ENCODE results near the gene LPO. TPM values are rescaled to one million over a fixed set of nuclear protein-coding genes. Genes with fewer than 3 reads are reported as not detected.

The LPO gene
- polyA plus RNA-seq, 1 donor from 2014 or later = not detected

DNA sequence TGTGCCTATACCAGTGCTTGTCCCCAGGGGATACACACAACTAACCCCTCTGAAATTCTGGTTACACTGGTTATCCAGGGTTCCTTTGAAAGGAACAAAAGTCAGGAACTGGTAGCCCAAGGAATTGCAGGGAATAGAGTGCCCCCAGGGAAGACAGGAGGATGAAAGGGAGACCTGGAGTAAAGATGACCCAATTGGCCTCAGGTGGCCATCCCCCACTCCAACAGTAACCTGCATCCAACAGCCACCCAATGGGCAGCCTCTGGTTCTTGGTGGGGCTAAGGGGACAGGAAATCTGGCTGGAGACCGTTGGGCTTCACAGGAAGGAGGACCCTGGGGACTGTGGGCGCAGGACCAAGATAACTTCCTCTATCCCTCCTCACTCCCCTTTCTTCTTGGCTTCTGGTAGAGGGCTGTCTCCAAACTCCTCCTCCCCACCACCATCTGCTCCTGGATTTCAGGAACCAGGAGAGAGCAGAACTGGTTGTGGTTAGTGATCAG, 43.2 kb downstream of the LPO start:
- no peak overlapping the region for H3K4me2 ChIP-seq (ENCODE audit: low read length)
- no peaks in the 10 kb centered on the region for H3K27me3 ChIP-seq (ENCODE audit: insufficient read depth, low read depth, low read length)
- no peak overlapping the region for H3K27ac ChIP-seq (ENCODE audit: low read length)
- H2AFZ ChIP-seq (ENCODE audit: low read depth, low read length) = no peak overlapping the region
- no peaks in the 10 kb centered on the region for H3F3A ChIP-seq (ENCODE audit: insufficient read depth, low read length, poor library complexity, severe bottlenecking)
- H3K9ac ChIP-seq (ENCODE audit: low read length) = no peak overlapping the region
- no peaks in the 10 kb centered on the region for H4K20me1 ChIP-seq (ENCODE audit: insufficient read depth)
- no peaks in the 10 kb centered on the region for H3K9me2 ChIP-seq (ENCODE audit: insufficient read depth, low read length)
- no peaks in the 10 kb centered on the region for H3K9me3 ChIP-seq (ENCODE audit: low read length)
- H3K36me3 ChIP-seq (ENCODE audit: insufficient read depth, low read length) = no peaks in the 10 kb centered on the region
- H3K79me2 ChIP-seq (replicated peaks; ENCODE audit: insufficient read depth, low read length) = no peaks in the 10 kb centered on the region
- no peak overlapping the region for H3K4me3 ChIP-seq (ENCODE audit: low read length)
- TF ChIP-seq POLR2AphosphoS5 (IDR thresholded peaks at IDR 0.05) (no peak), MXI1 (conservative IDR thresholded peaks at IDR 0.05; ENCODE audit: poor library complexity, severe bottlenecking) (no peak), TAF1 (IDR thresholded peaks at IDR 0.05; ENCODE audit: low read depth) (no peak), EP300 (conservative IDR thresholded peaks at IDR 0.05; ENCODE audit: poor library complexity, severe bottlenecking) (no peak), SMC3 (conservative IDR thresholded peaks at IDR 0.05; ENCODE audit: poor library complexity) (no peak), EZH2 (IDR thresholded peaks at IDR 0.05; ENCODE audit: borderline replicate concordance, insufficient read depth, low read length, poor library complexity, severe bottlenecking) (no peak), RAD21 (conservative IDR thresholded peaks at IDR 0.05) (no peak)
- TF ChIP-seq, protein P1, sequence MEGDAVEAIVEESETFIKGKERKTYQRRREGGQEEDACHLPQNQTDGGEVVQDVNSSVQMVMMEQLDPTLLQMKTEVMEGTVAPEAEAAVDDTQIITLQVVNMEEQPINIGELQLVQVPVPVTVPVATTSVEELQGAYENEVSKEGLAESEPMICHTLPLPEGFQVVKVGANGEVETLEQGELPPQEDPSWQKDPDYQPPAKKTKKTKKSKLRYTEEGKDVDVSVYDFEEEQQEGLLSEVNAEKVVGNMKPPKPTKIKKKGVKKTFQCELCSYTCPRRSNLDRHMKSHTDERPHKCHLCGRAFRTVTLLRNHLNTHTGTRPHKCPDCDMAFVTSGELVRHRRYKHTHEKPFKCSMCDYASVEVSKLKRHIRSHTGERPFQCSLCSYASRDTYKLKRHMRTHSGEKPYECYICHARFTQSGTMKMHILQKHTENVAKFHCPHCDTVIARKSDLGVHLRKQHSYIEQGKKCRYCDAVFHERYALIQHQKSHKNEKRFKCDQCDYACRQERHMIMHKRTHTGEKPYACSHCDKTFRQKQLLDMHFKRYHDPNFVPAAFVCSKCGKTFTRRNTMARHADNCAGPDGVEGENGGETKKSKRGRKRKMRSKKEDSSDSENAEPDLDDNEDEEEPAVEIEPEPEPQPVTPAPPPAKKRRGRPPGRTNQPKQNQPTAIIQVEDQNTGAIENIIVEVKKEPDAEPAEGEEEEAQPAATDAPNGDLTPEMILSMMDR (IDR thresholded peaks at IDR 0.05; ENCODE audit: poor library complexity, severe bottlenecking) = no peak
- TF ChIP-seq, protein P2, sequence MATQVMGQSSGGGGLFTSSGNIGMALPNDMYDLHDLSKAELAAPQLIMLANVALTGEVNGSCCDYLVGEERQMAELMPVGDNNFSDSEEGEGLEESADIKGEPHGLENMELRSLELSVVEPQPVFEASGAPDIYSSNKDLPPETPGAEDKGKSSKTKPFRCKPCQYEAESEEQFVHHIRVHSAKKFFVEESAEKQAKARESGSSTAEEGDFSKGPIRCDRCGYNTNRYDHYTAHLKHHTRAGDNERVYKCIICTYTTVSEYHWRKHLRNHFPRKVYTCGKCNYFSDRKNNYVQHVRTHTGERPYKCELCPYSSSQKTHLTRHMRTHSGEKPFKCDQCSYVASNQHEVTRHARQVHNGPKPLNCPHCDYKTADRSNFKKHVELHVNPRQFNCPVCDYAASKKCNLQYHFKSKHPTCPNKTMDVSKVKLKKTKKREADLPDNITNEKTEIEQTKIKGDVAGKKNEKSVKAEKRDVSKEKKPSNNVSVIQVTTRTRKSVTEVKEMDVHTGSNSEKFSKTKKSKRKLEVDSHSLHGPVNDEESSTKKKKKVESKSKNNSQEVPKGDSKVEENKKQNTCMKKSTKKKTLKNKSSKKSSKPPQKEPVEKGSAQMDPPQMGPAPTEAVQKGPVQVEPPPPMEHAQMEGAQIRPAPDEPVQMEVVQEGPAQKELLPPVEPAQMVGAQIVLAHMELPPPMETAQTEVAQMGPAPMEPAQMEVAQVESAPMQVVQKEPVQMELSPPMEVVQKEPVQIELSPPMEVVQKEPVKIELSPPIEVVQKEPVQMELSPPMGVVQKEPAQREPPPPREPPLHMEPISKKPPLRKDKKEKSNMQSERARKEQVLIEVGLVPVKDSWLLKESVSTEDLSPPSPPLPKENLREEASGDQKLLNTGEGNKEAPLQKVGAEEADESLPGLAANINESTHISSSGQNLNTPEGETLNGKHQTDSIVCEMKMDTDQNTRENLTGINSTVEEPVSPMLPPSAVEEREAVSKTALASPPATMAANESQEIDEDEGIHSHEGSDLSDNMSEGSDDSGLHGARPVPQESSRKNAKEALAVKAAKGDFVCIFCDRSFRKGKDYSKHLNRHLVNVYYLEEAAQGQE (IDR thresholded peaks at IDR 0.05; ENCODE audit: borderline replicate concordance) = no peak

DNA sequence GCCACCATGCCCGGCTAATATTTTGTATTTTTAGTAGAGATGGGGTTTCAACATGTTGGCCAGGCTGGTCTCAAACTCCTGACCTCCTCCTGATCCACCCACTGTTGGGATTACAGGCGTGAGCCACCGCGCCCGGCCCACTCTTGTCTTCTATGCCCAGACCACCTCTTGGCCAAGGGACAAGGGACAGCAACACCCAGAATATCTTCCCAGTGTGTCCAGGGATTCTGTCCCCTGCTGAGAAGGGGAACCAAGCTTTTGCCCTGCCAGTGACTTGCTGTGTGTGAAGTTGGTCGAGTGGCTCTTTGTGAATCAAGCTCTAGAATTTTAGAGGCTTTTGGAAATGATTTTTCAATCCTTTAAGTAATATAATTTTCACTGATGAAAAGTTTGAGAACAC, 44.1 kb downstream of the LPO start:
- H2AFZ ChIP-seq (ENCODE audit: low read depth, low read length) = no peak overlapping the region
- H3F3A ChIP-seq (ENCODE audit: insufficient read depth, low read length, poor library complexity, severe bottlenecking) = no peaks in the 10 kb centered on the region
- H3K79me2 ChIP-seq (replicated peaks; ENCODE audit: insufficient read depth, low read length) = no peaks in the 10 kb centered on the region
- no peak overlapping the region for H3K4me3 ChIP-seq (ENCODE audit: low read length)
- no peak overlapping the region for H3K27ac ChIP-seq (ENCODE audit: low read length)
- no peak overlapping the region for H3K4me2 ChIP-seq (ENCODE audit: low read length)
- H4K20me1 ChIP-seq (ENCODE audit: insufficient read depth) = no peaks in the 10 kb centered on the region
- H3K27me3 ChIP-seq (ENCODE audit: insufficient read depth, low read depth, low read length) = no peaks in the 10 kb centered on the region
- H3K36me3 ChIP-seq (ENCODE audit: insufficient read depth, low read length) = no peaks in the 10 kb centered on the region
- no peak for TF ChIP-seq RAD21 (conservative IDR thresholded peaks at IDR 0.05)
- TF ChIP-seq TAF1 (IDR thresholded peaks at IDR 0.05; ENCODE audit: low read depth) = no peak
- no peak overlapping the region for H3K9ac ChIP-seq (ENCODE audit: low read length)
- no peaks in the 10 kb centered on the region for H3K9me2 ChIP-seq (ENCODE audit: insufficient read depth, low read length)
- no peaks in the 10 kb centered on the region for H3K9me3 ChIP-seq (ENCODE audit: low read length)
